Progenitor cell of endocrine pancreas (in vitro differentiated cells): ENCODE measurements around the gene PLCB2. TPM values are rescaled to one million over a fixed set of nuclear protein-coding genes. Genes with fewer than 3 reads are reported as not detected.
A peak's percentile ranks its signal among the peaks of the same experiment; 100 is the strongest.

Source experiments
- DNase-seq: peaks from one replicate; pipeline ENCODE4 v3.0.0; 2021; ENCODE audit warnings: low spot score; ENCODE audit not compliant: unreplicated experiment
- H3K27ac Mint-ChIP-seq: 2 replicates; pipeline ENCODE4 v1.8.0; 2021; ENCODE audit warnings: mild to moderate bottlenecking, moderate library complexity, mixed read lengths
- H3K27me3 Mint-ChIP-seq: 2 replicates; pipeline ENCODE4 v1.8.0; 2021; ENCODE audit warnings: mixed read lengths
- H3K36me3 Mint-ChIP-seq: 2 replicates; pipeline ENCODE4 v1.8.0; 2022; ENCODE audit warnings: mixed read lengths; ENCODE audit not compliant: insufficient read depth
- H3K4me1 Mint-ChIP-seq: 2 replicates; pipeline ENCODE4 v1.8.0; 2021; ENCODE audit warnings: low read depth, mixed read lengths
- H3K4me3 Mint-ChIP-seq: 2 replicates; pipeline ENCODE4 v1.8.0; 2021; ENCODE audit warnings: low read depth, mild to moderate bottlenecking, moderate library complexity, mixed read lengths
- H3K9me3 Mint-ChIP-seq: 2 replicates; pipeline ENCODE4 v1.8.0; 2021; ENCODE audit warnings: low read depth, mixed read lengths
- CTCF ChIP-seq: fragments of 200-600 bp; sonication (generic); IDR thresholded peaks from one replicate; pipeline ENCODE4 v1.5.0; 2021; ENCODE audit warnings: antibody characterized with exemption, mild to moderate bottlenecking; ENCODE audit not compliant: unreplicated experiment
- total RNA-seq: library from RNA; stranded (reverse); gene quantifications from 2 replicates; pipeline ENCODE4 v1.2.1, GENCODE V29; 2021

Gene PLCB2
- total RNA-seq, 1 donor from 2014 or later, result 2.5 TPM

DNA sequence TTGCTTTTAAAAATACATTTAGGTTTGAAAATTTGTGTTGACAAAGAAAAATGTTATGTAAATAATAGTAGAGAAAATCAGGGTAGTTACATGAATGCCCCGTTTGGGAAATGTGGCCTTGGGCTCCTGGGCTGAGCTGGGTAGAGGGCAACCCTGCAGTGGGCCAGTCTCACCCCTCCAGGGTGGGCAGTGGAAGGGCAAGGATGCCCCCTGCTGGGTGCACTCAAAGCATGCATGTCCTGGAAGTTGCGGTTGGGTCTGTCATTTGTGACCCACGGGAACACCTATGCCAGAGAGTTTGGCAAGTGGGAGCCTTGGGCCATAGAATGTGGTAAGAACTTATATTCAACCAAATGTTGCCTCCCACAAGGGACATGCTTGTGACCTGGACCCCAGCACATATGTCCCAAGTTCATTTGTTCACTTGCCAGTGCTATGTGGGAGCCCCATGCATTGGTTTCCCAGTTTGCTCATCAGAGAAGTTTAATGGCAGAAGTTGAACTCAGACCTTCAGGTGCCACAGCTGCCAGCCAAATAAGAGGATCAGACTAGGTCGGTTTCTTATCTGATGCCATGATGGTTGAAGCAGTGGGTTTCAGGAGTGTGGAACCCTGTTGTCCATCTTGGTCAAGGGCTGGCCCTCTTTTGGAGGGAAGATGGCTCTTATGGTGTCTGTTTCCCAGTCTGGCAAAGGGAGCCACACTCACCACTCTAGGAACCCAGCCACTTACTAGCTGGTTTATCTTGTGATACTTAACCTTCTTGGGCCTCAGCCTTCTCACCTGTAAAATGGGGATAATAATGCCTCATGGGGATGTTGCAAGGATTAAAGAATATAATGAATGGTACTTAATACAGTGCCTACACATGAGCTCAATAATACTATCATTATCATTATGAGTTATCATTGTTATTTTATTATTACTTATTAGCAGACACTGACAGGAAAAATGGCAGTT is 2.5 kb upstream of the PLCB2 start:
- Mint-ChIP-seq H3K4me1 (peaks cover 1% of the 10 kb centered on the region), H3K9me3 (no peaks in the 10 kb centered on the region), H3K4me3 (no peak overlapping the region), H3K27me3 (peaks cover 54% of the 10 kb centered on the region), H3K27ac (no peak overlapping the region), H3K36me3 (no peaks in the 10 kb centered on the region)
- peak; percentile 80 for TF ChIP-seq CTCF
- peak; percentile 55 for DNase-seq

- no peak for DNase-seq
- H3K9me3 Mint-ChIP-seq, result no peaks in the 10 kb centered on the region
- no peak for TF ChIP-seq CTCF
- H3K36me3 Mint-ChIP-seq, result no peaks in the 10 kb centered on the region
- H3K27ac Mint-ChIP-seq, result no peak overlapping the region
- H3K4me1 Mint-ChIP-seq, result peaks cover 1% of the 10 kb centered on the region
- peaks cover 52% of the 10 kb centered on the region for H3K27me3 Mint-ChIP-seq
- H3K4me3 Mint-ChIP-seq, result no peak overlapping the region
These were observed 1.7 kb upstream of the PLCB2 start for GRCh38 chr15:40309344-40309862.

DNA sequence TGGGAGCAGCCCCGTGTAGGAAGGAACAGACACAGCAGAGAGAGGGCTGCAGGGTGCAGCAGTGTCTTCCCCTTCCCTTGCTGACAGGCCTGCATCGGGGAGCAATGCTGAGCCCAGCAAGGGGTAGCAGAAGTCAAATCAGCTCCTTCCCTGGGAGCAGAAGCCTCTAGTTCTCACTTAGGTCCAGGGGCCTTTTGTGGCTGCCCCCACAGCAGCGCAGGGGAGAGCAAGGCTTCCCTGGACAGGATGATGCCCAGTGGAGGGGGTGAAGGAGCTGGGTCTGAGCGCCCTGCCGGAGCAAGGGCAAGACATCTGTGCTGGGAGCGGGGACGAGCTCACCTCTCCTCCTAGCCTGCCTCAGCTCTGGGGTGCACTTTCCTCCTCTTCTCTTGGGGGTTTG is 827 bp downstream of the PLCB2 start:
- peaks cover 41% of the 10 kb centered on the region for H3K27me3 Mint-ChIP-seq
- H3K36me3 Mint-ChIP-seq, result no peaks in the 10 kb centered on the region
- no peak overlapping the region for H3K27ac Mint-ChIP-seq
- H3K4me1 Mint-ChIP-seq, result peaks cover 1% of the 10 kb centered on the region
- no peak overlapping the region for H3K4me3 Mint-ChIP-seq
- no peaks in the 10 kb centered on the region for H3K9me3 Mint-ChIP-seq
- DNase-seq, result no peak
- TF ChIP-seq CTCF, result no peak

GRCh38 chr15:40306371-40306770 is 1.4 kb downstream of the PLCB2 start:
- Mint-ChIP-seq H3K9me3 (no peaks in the 10 kb centered on the region), H3K27ac (no peak overlapping the region), H3K27me3 (peaks cover 38% of the 10 kb centered on the region), H3K4me1 (peaks cover 3% of the 10 kb centered on the region), H3K36me3 (no peaks in the 10 kb centered on the region), H3K4me3 (no peak overlapping the region)
- no peak for TF ChIP-seq CTCF
- no peak for DNase-seq

- Mint-ChIP-seq H3K36me3 (no peaks in the 10 kb centered on the region), H3K4me3 (no peak overlapping the region), H3K9me3 (no peaks in the 10 kb centered on the region)
These were observed 2.5 kb downstream of the PLCB2 start for GRCh38 chr15:40305281-40305680.

More at GRCh38 chr15:40305281-40305680, 2.5 kb downstream of the PLCB2 start:
- Mint-ChIP-seq H3K27ac (no peak overlapping the region), H3K4me1 (peaks cover 4% of the 10 kb centered on the region), H3K27me3 (peaks cover 31% of the 10 kb centered on the region)
- TF ChIP-seq CTCF, result no peak
- no peak for DNase-seq
